Endothelial cell of umbilical vein (primary cell): ENCODE results near the gene IKZF1. TPM values are rescaled to one million over a fixed set of nuclear protein-coding genes. Genes with fewer than 3 reads are reported as not detected.

ENCODE experiments used
- BruUV-seq: library from RNA; stranded (reverse); fragments of 400-500 nt; replicated peaks from 2 replicates; lab custom pipeline; 2021; lab: Mats Ljungman, UMichigan
- CTCF ChIA-PET: fragments of 300-600, 350-600 bp; sonication (Branson Sonifier 250); formaldehyde crosslinking; loops from one replicate; lab custom pipeline; 2021; ENCODE audit warnings: antibody characterized with exemption, inconsistent platforms; lab: Charles Lee
- POLR2A ChIA-PET: fragments of 300-600, 350-600 bp; sonication (Branson Sonifier 250); formaldehyde crosslinking; loops from one replicate; lab custom pipeline; 2021; ENCODE audit warnings: antibody characterized with exemption, inconsistent platforms; lab: Charles Lee
- DNase-seq: peaks from one replicate; pipeline ENCODE4 v3.0.0-alpha.2; 2011; ENCODE audit warnings: low read depth, low spot score
- FAIRE-seq: peaks from 2 replicates; lab custom pipeline; 2011; peaks lifted over from hg19 to GRCh38; lab: Jason Lieb, UNC
- H2AFZ ChIP-seq: 2 replicates; pipeline ENCODE4 v1.6.0; 2012; ENCODE audit warnings: low read depth, low read length, control low read depth, inconsistent platforms
- H3K27ac ChIP-seq: 2 replicates; pipeline ENCODE4 v1.5.1; 2011; ENCODE audit warnings: low read depth, mild to moderate bottlenecking, control low read depth, low read length, moderate library complexity; ENCODE audit not compliant: insufficient read depth
- H3K27me3 ChIP-seq, 2 experiments: 2 replicates each; pipeline versions ENCODE4 v1.6.0 to v1.6.1; 2011; ENCODE audit warnings: low read length in 2 of 2, mixed read lengths in 1 of 2; ENCODE audit not compliant: control insufficient read depth in 2 of 2, insufficient read depth in 2 of 2
- H3K36me3 ChIP-seq, 2 experiments: 2 replicates in 1 of 2; 3 replicates in 1 of 2; pipeline ENCODE4 v1.5.1; 2011; ENCODE audit warnings: low read length in 2 of 2, mild to moderate bottlenecking in 1 of 2, moderate library complexity in 1 of 2; ENCODE audit not compliant: control insufficient read depth in 2 of 2, insufficient read depth in 2 of 2; ENCODE audit errors: extremely low read depth in 1 of 2
- H3K4me1 ChIP-seq: 3 replicates; pipeline ENCODE4 v1.5.1; 2011; ENCODE audit warnings: mild to moderate bottlenecking, low read length; ENCODE audit not compliant: control insufficient read depth, insufficient read depth; ENCODE audit errors: extremely low read depth
- H3K4me2 ChIP-seq: 2 replicates; pipeline ENCODE4 v1.6.1; 2011; ENCODE audit warnings: low read length, control low read depth, mixed read lengths; ENCODE audit not compliant: insufficient read depth
- H3K4me3 ChIP-seq, 3 experiments: fragments of 200-600 bp in 1 of 3; sonication (generic), shearing (Covaris generic) in 1 of 3; replicated peaks in 1 of 3; 2 replicates each; pipeline ENCODE4 v1.5.1; 2011 to 2016; ENCODE audit warnings: control low read depth in 3 of 3, low read length in 3 of 3, mild to moderate bottlenecking in 2 of 3, inconsistent platforms in 1 of 3, low read depth in 1 of 3, moderate library complexity in 1 of 3; ENCODE audit not compliant: insufficient read depth in 1 of 3
- H3K79me2 ChIP-seq: 2 replicates; pipeline ENCODE4 v1.6.0; 2012; ENCODE audit warnings: low read length, inconsistent platforms; ENCODE audit not compliant: control insufficient read depth, insufficient read depth
- H3K9ac ChIP-seq: replicated peaks from 2 replicates; pipeline ENCODE3; 2011; ENCODE audit warnings: low read length, control low read depth; ENCODE audit not compliant: insufficient read depth; ENCODE audit errors: extremely low read depth
- H3K9me1 ChIP-seq: replicated peaks from 3 replicates; pipeline ENCODE4 v1.6.0; 2011; ENCODE audit warnings: mild to moderate bottlenecking, low read length; ENCODE audit not compliant: control insufficient read depth, insufficient read depth; ENCODE audit errors: extremely low read depth
- H3K9me3 ChIP-seq: replicated peaks from 2 replicates; pipeline ENCODE4 v1.5.1; 2012; ENCODE audit warnings: low read length, inconsistent platforms; ENCODE audit not compliant: control insufficient read depth, insufficient read depth
- H4K20me1 ChIP-seq: replicated peaks from 2 replicates; pipeline ENCODE3; 2011; ENCODE audit warnings: mild to moderate bottlenecking, low read length; ENCODE audit not compliant: control insufficient read depth, insufficient read depth; ENCODE audit errors: extremely low read depth
- CTCF ChIP-seq, 2 donors: IDR thresholded peaks; 1 replicate in 1 of 2; 2 replicates in 1 of 2; pipeline ENCODE4 v1.5.1; 2011; ENCODE audit warnings: low read length in 2 of 2, mild to moderate bottlenecking in 2 of 2, moderate library complexity in 2 of 2, control low read depth in 1 of 2, inconsistent platforms in 1 of 2, low read depth in 1 of 2; ENCODE audit not compliant: insufficient read depth in 1 of 2; ENCODE audit errors: extremely low read depth in 1 of 2
- EZH2 ChIP-seq: IDR thresholded peaks from 2 replicates; pipeline ENCODE4 v1.6.1; 2012; ENCODE audit warnings: borderline replicate concordance, low read depth, mild to moderate bottlenecking, moderate library complexity, low read length, inconsistent platforms; ENCODE audit not compliant: severe bottlenecking
- FOS ChIP-seq: IDR thresholded peaks from 2 replicates; pipeline ENCODE4 v1.6.1; 2011; ENCODE audit warnings: mild to moderate bottlenecking, low read length, moderate library complexity, borderline replicate concordance; ENCODE audit not compliant: insufficient read depth
- GATA2 ChIP-seq: IDR thresholded peaks from 2 replicates; pipeline ENCODE4 v1.7.0; 2011; ENCODE audit warnings: low read depth, mild to moderate bottlenecking, moderate library complexity, mixed read lengths, low read length; ENCODE audit not compliant: insufficient read length, insufficient read depth
- JUN ChIP-seq: IDR thresholded peaks from 2 replicates; pipeline ENCODE4 v1.6.1; 2011; ENCODE audit warnings: borderline replicate concordance, low read depth; ENCODE audit not compliant: insufficient read length, insufficient read depth
- MAX ChIP-seq: IDR thresholded peaks from 2 replicates; pipeline ENCODE4 v1.6.1; 2011; ENCODE audit not compliant: insufficient read depth, insufficient read length
- MYC ChIP-seq: IDR thresholded peaks from one replicate; pipeline ENCODE4 v1.6.1; 2011; ENCODE audit warnings: mild to moderate bottlenecking, low read depth, low read length
- POLR2A ChIP-seq: IDR thresholded peaks from 2 replicates; pipeline ENCODE4 v1.6.1; 2012; ENCODE audit warnings: low read depth, mild to moderate bottlenecking, control low read depth, low read length
- dilution Hi-C: fragments of 300-500 bp; cut with MboI; formaldehyde crosslinking; loops from one replicate; pipeline ENCODE4 v1.15.0; 2019; ENCODE audit warnings: low sequenced_read_pairs; ENCODE audit not compliant: extremely low pct_ligation_motif_present
- intact Hi-C: fragments of 100-400 bp; cut with micrococcal nuclease; formaldehyde crosslinking; loops from one replicate; pipeline ENCODE4 v1.10.0; 2022
- polyA plus RNA-seq, 4 experiments: library from polyadenylated mRNA; depleted of rRNA in 3 of 4; stranded (reverse) in 3 of 4; unstranded in 1 of 4; fragments of >200 nt; gene quantifications; 2 replicates each; pipeline versions ENCODE4 v1.2.1 to v1.2.3, GENCODE V29; 2011 to 2012; ENCODE audit warnings: missing spikeins in 1 of 4
- total RNA-seq: library from RNA; stranded (reverse); gene quantifications from 2 replicates; pipeline ENCODE4 v1.2.3, GENCODE V29; 2021

The IKZF1 gene
- total and polyA plus RNA-seq, 2 donors (not counting 3 experiments of a cell fraction or from before 2014, with no cell fraction given): 0.01 to 0.20 TPM

GRCh38 chr7:50356945-50357268 is 52.4 kb downstream of the IKZF1 start:
- CTCF ChIA-PET: no interaction called here
- intact Hi-C loops (no loop called here), dilution Hi-C loops (no loop called here)
- TF ChIP-seq FOS: no peak
- TF ChIP-seq MYC: no peak
- no peak for TF ChIP-seq MAX
- TF ChIP-seq JUN: no peak
- TF ChIP-seq CTCF (IDR thresholded peaks at IDR 0.05; ENCODE audit: extremely low read depth in 1 of 2, insufficient read depth in 1 of 2, low read depth in 1 of 2, low read length in 2 of 2): no peak
- TF ChIP-seq POLR2A: no peak
- TF ChIP-seq GATA2: no peak
- TF ChIP-seq EZH2: no peak
- BruUV-seq: no TSS peak
- H3K9ac ChIP-seq: no peak overlapping the region
- POLR2A ChIA-PET: no interaction called here
- no peaks in the 10 kb centered on the region for H3K9me1 ChIP-seq
- no peak for FAIRE-seq
- no peak overlapping the region for H3K27ac ChIP-seq
- H3K9me3 ChIP-seq: no peaks in the 10 kb centered on the region
- DNase-seq: no peak
- H4K20me1 ChIP-seq: no peaks in the 10 kb centered on the region
- H3K4me2 ChIP-seq: no peak overlapping the region
- no peak overlapping the region for H3K4me3 ChIP-seq
- no peaks in the 10 kb centered on the region for H3K27me3 ChIP-seq
- no peaks in the 10 kb centered on the region for H3K79me2 ChIP-seq
- no peaks in the 10 kb centered on the region for H3K4me1 ChIP-seq
- no peak overlapping the region for H2AFZ ChIP-seq
- H3K36me3 ChIP-seq: no peaks in the 10 kb centered on the region
